ENCODE measurements around the gene PPP3CA.

DNA sequence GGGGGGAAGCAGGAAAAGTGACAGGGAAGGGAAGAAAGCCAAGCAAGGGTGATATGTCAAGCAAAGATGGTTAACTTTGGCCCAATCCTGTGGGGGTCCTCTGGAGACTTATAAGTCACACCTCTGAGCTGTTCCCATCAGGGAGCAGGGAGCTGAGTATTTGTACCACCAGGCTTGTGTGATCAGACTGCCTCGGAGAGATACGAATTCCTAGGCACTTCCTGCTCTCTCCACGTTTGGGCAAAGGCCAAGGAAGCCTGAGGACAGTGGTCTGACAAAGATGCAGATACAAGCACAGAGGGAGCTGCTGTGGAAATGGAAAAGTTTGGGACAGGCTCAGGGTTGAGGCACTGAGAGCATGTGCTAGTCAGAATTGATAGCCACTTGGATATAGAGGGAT lies 10.4 kb upstream of the PPP3CA start:
- TF ChIP-seq CTCF (IDR thresholded peaks at IDR 0.05) (no peak), POLR2A (IDR thresholded peaks at IDR 0.05) (no peak), POLR2AphosphoS5 (IDR thresholded peaks at IDR 0.05) (no peak)
